Measurements from ENCODE around the gene GPR82. TPM values are rescaled to one million over a fixed set of nuclear protein-coding genes. Genes with fewer than 3 reads are reported as not detected.

The GPR82 gene
- polyA plus RNA-seq, 2 of the 4 experiments (the other 2 are of a cell fraction), result not detected

DNA sequence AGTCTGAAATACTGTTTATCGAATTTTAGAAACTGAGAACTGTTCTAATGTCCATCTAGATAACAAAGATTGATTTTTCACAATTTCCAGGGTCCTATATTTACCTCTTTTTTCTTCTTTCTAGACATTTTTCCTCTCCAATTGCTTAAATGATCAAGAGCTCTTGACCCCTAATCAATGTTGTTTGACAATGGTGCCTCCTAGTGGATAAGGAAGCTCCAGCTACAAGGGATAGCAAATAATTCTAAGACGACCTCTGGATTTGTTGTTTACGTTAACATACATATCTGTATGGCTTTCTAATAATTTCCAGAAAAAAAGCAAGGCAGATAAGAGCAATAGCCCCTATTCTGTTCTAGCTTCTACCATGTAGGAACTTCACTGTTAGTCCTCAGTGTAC is 35.8 kb downstream of the GPR82 start:
- POLR2A ChIA-PET, result no interaction called here
- ATAC-seq, result peak in 1 of 2 experiments; percentile 30; a peak in 1 of 6 replicates
- peak; percentile 34; the same call in 2 of the 3 replicates for TF ChIP-seq CTCF (IDR thresholded peaks at IDR 0.05)
- no peak for TF ChIP-seq NFE2L2 (conservative IDR thresholded peaks at IDR 0.05; ENCODE audit: low read length)
- TF ChIP-seq HOXA7 (CRISPR knock-in tag; IDR thresholded peaks at IDR 0.05), result no peak
- TF ChIP-seq JUNB (IDR thresholded peaks at IDR 0.05), result no peak
- TF ChIP-seq TFCP2L1 (CRISPR knock-in tag; IDR thresholded peaks at IDR 0.05), result no peak
- no peak for TF ChIP-seq RARB (CRISPR knock-in tag; IDR thresholded peaks at IDR 0.05)
- no peak for TF ChIP-seq TP53 (CRISPR knock-in tag; IDR thresholded peaks at IDR 0.05)
- peak; percentile 38; the same call in 1 of the 3 replicates for TF ChIP-seq SMC3 (IDR thresholded peaks at IDR 0.05)
- TF ChIP-seq RAD21 (conservative IDR thresholded peaks at IDR 0.05 in 1 of 2, IDR thresholded peaks at IDR 0.05 in 1 of 2), result peak; percentile 51 to 58
- CTCF ChIA-PET, result interaction anchor here (1.2 to 1.5 kb wide), 4 partner anchors 21 to 955 kb away, joined by 3 to 5 read pairs (median 3); no protein-coding TSS in a partner anchor
- peak; percentile 51 for FAIRE-seq
- Histone ChIP-seq H3K4me2 (no peak overlapping the region), H3K27ac (no peak overlapping the region), H3K4me1 (peaks cover 12% of the 10 kb centered on the region), H3K9me3 (no peaks in the 10 kb centered on the region), H3K4me3 (no peak overlapping the region)
- WGBS (ENCODE audit: missing lambda C conversion rate), result 67% methylated on average over 3 of the region's 3 CpGs
- DNase-seq (ENCODE audit: low read depth in 1 of 2, low spot score in 1 of 2), result peak in 1 of 2 experiments; percentile 31

DNA sequence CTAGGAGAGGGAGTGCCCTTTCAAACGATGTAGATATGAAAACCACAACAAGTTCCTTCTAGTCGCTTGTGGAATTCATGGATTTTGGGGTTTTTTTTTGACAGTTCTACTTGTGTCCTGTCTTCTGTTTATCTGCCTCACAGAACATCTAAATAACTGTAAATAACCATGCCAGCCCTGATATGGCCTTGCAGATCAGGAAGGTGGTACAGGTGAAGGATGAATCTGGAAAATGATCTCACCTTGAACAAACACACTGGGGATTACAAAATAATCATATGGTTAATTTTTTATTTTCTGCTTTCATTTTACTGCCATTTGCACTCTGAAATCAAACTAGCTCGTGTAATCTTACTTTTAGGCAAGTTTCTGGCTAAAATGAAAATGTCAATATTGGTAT is 37.2 kb downstream of the GPR82 start:
- Histone ChIP-seq H3K27ac (no peak overlapping the region), H3K4me1 (peaks cover 12% of the 10 kb centered on the region), H3K4me3 (no peak overlapping the region), H3K4me2 (peak overlapping the region; percentile 39; the same call in 2 of the 3 replicates), H3K9me3 (no peaks in the 10 kb centered on the region)
- CTCF ChIA-PET, result interaction anchor here (1.3 kb wide), 1 partner anchor 954 kb away, joined by 3 read pairs; no protein-coding TSS in a partner anchor
- DNase-seq (ENCODE audit: low read depth in 1 of 2, low spot score in 1 of 2), result no peak
- WGBS (ENCODE audit: missing lambda C conversion rate), result 36% methylated on average over 3 of the region's 3 CpGs
- POLR2A ChIA-PET, result no interaction called here
- ATAC-seq, result no peak
- peak; percentile 18 for FAIRE-seq
- TF ChIP-seq KDM1A (IDR thresholded peaks at IDR 0.05; ENCODE audit: low read depth) (no peak), GATA3 (IDR thresholded peaks at IDR 0.05; ENCODE audit: borderline replicate concordance) (no peak), ESRRA (IDR thresholded peaks at IDR 0.05; ENCODE audit: borderline replicate concordance, low read length) (no peak), NPAS2 (CRISPR knock-in tag; IDR thresholded peaks at IDR 0.05; ENCODE audit: borderline replicate concordance) (no peak), E2F6 (IDR thresholded peaks at IDR 0.05; ENCODE audit: borderline replicate concordance, low read depth) (no peak), CHD2 (IDR thresholded peaks at IDR 0.05; ENCODE audit: low read length, partially characterized antibody) (no peak), POLR2A (IDR thresholded peaks at IDR 0.05; ENCODE audit: low read length) (no peak), RNF2 (IDR thresholded peaks at IDR 0.05; ENCODE audit: borderline replicate concordance, low read depth) (no peak), CBX8 (IDR thresholded peaks at IDR 0.05) (no peak), RAD21 (conservative IDR thresholded peaks at IDR 0.05 in 1 of 2, IDR thresholded peaks at IDR 0.05 in 1 of 2) (no peak), HOXB5 (CRISPR knock-in tag; IDR thresholded peaks at IDR 0.05) (no peak), MAX (IDR thresholded peaks at IDR 0.05) (no peak), ZSCAN20 (CRISPR knock-in tag; IDR thresholded peaks at IDR 0.05) (no peak), HOXA7 (CRISPR knock-in tag; IDR thresholded peaks at IDR 0.05) (no peak), HEYL (CRISPR knock-in tag; IDR thresholded peaks at IDR 0.05) (no peak), POLR2AphosphoS2 (conservative IDR thresholded peaks at IDR 0.05; ENCODE audit: low read length) (no peak)
- TF ChIP-seq, protein P1, sequence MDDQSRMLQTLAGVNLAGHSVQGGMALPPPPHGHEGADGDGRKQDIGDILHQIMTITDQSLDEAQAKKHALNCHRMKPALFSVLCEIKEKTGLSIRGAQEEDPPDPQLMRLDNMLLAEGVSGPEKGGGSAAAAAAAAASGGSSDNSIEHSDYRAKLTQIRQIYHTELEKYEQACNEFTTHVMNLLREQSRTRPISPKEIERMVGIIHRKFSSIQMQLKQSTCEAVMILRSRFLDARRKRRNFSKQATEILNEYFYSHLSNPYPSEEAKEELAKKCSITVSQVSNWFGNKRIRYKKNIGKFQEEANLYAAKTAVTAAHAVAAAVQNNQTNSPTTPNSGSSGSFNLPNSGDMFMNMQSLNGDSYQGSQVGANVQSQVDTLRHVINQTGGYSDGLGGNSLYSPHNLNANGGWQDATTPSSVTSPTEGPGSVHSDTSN (IDR thresholded peaks at IDR 0.05), result no peak

All from A549 (cell line).